PFSK-1 (cell line): Measurements from ENCODE around the gene EPB41L4A.

Experiments
- FOXP2 ChIP-seq: optimal IDR thresholded peaks from 2 replicates; pipeline ENCODE3; 2011; ENCODE audit warnings: borderline replicate concordance, control low read depth, inconsistent platforms; ENCODE audit not compliant: insufficient read depth; ENCODE audit errors: extremely low read length, extremely low read depth
- POLR2AphosphoS5 ChIP-seq: IDR thresholded peaks from 2 replicates; pipeline ENCODE4 v1.6.1; 2012; ENCODE audit warnings: low read depth, mild to moderate bottlenecking, control low read depth, low read length, moderate library complexity
- REST ChIP-seq, 2 experiments: IDR thresholded peaks; 2 replicates each; pipeline versions ENCODE4 v1.6.1 to v1.8.0; 2011 to 2012; ENCODE audit warnings: low read depth in 2 of 2, low read length in 2 of 2, control low read depth in 1 of 2, inconsistent platforms in 1 of 2, mild to moderate bottlenecking in 1 of 2, moderate library complexity in 1 of 2; ENCODE audit not compliant: insufficient read depth in 1 of 2
- SIN3A ChIP-seq: IDR thresholded peaks from 2 replicates; pipeline ENCODE4 v1.6.1; 2012; ENCODE audit warnings: mild to moderate bottlenecking, low read length, moderate library complexity, borderline replicate concordance; ENCODE audit not compliant: insufficient read depth
- TAF1 ChIP-seq: IDR thresholded peaks from 2 replicates; pipeline ENCODE4 v1.6.1; 2012; ENCODE audit warnings: low read length, control low read depth, borderline replicate concordance; ENCODE audit not compliant: insufficient read depth

Gene EPB41L4A

GRCh38 chr5:112160652-112161391 lies 258.3 kb downstream of the EPB41L4A start:
- TF ChIP-seq POLR2AphosphoS5 (peak; percentile 98), SIN3A (peak; percentile 52; the same call in 1 of the 2 replicates), TAF1 (peak; percentile 98), FOXP2 (peak; percentile 96), REST (IDR thresholded peaks at IDR 0.05; ENCODE audit: insufficient read depth in 1 of 2, low read depth in 2 of 2, low read length in 2 of 2) (peak in 1 of 2 experiments; percentile 68; a peak in 2 of 4 replicates)

- TF ChIP-seq POLR2AphosphoS5 (no peak), REST (IDR thresholded peaks at IDR 0.05; ENCODE audit: insufficient read depth in 1 of 2, low read depth in 2 of 2, low read length in 2 of 2) (no peak), FOXP2 (no peak), TAF1 (no peak), SIN3A (no peak)
Observed at GRCh38 chr5:112159435-112159834, 259.6 kb downstream of the EPB41L4A start.

- no peak for TF ChIP-seq POLR2AphosphoS5
- no peak for TF ChIP-seq FOXP2
- TF ChIP-seq SIN3A = no peak
- TF ChIP-seq REST (IDR thresholded peaks at IDR 0.05; ENCODE audit: insufficient read depth in 1 of 2, low read depth in 2 of 2, low read length in 2 of 2) = no peak
- no peak for TF ChIP-seq TAF1
Observed at GRCh38 chr5:112156211-112156610, 262.9 kb downstream of the EPB41L4A start.

- TF ChIP-seq POLR2AphosphoS5 (no peak), FOXP2 (no peak), SIN3A (no peak), TAF1 (no peak), REST (IDR thresholded peaks at IDR 0.05; ENCODE audit: insufficient read depth in 1 of 2, low read depth in 2 of 2, low read length in 2 of 2) (no peak)
Observed at GRCh38 chr5:112154940-112155686, 264.0 kb downstream of the EPB41L4A start.
